HCT116 (cell line): ENCODE results near the gene SUPV3L1.

Experiments used
- ATF3 ChIP-seq: IDR thresholded peaks from 2 replicates; pipeline ENCODE4 v1.6.1; 2012
- CEBPB ChIP-seq: IDR thresholded peaks from 2 replicates; pipeline ENCODE4 v1.6.1; 2012; ENCODE audit warnings: low read depth
- EGR1 ChIP-seq: IDR thresholded peaks from 2 replicates; pipeline ENCODE4 v1.6.1; 2012; ENCODE audit warnings: low read depth
- EZH2 ChIP-seq: fragments of 200-600 bp; sonication (generic); IDR thresholded peaks from 2 replicates; pipeline ENCODE4 v1.6.1; 2017; ENCODE audit warnings: antibody characterized with exemption, mixed run types
- JUND ChIP-seq: IDR thresholded peaks from 2 replicates; pipeline ENCODE4 v1.6.1; 2012
- POLR2A ChIP-seq: IDR thresholded peaks from 2 replicates; pipeline ENCODE4 v1.7.0; 2011; ENCODE audit warnings: borderline replicate concordance; ENCODE audit not compliant: insufficient read depth, insufficient read length; ENCODE audit errors: extremely low read depth
- POLR2AphosphoS5 ChIP-seq: IDR thresholded peaks from 2 replicates; pipeline ENCODE4 v1.6.1; 2011; ENCODE audit warnings: mild to moderate bottlenecking, low read depth, low read length, moderate library complexity
- RAD21 ChIP-seq: IDR thresholded peaks from 2 replicates; pipeline ENCODE4 v1.6.1; 2012; ENCODE audit warnings: low read depth, mild to moderate bottlenecking
- YY1 ChIP-seq: IDR thresholded peaks from 2 replicates; pipeline ENCODE4 v1.6.1; 2011; ENCODE audit warnings: low read length, low read depth, moderate library complexity, mild to moderate bottlenecking; ENCODE audit not compliant: insufficient replicate concordance; ENCODE audit errors: extremely low read depth
- ZFX ChIP-seq: fragments of 450-650 bp; IDR thresholded peaks from 2 replicates; pipeline ENCODE4 v1.6.1; 2017
- ZNF274 ChIP-seq: fragments of 200-500 bp; sonication (Bioruptor generic); IDR thresholded peaks from 2 replicates; pipeline ENCODE4 v1.6.1; 2014; ENCODE audit warnings: mild to moderate bottlenecking, low read depth, low read length, inconsistent platforms
- TF ChIP-seq, protein P1 (sequence below), 3 experiments: fragments of 200-600 bp in 1 of 3; sonication (generic) in 1 of 3; IDR thresholded peaks in 2 of 3; conservative IDR thresholded peaks in 1 of 3; 2 replicates each; pipeline ENCODE4 v1.5.1; 2012 to 2017; ENCODE audit warnings: low read depth in 2 of 3, low read length in 2 of 3, antibody characterized with exemption in 1 of 3, borderline replicate concordance in 1 of 3, control low read depth in 1 of 3, mild to moderate bottlenecking in 1 of 3, mixed read lengths in 1 of 3, mixed run types in 1 of 3, moderate library complexity in 1 of 3; ENCODE audit not compliant: insufficient read depth in 1 of 3
- TF ChIP-seq, protein P2 (sequence below): IDR thresholded peaks from 2 replicates; pipeline ENCODE4 v1.6.1; 2011; ENCODE audit warnings: mild to moderate bottlenecking, low read length, moderate library complexity; ENCODE audit not compliant: insufficient replicate concordance; ENCODE audit errors: extremely low read depth
- TF ChIP-seq, protein P3 (sequence below): IDR thresholded peaks from 2 replicates; pipeline ENCODE4 v1.6.1; 2012; ENCODE audit warnings: low read depth

- TF ChIP-seq, protein P1, sequence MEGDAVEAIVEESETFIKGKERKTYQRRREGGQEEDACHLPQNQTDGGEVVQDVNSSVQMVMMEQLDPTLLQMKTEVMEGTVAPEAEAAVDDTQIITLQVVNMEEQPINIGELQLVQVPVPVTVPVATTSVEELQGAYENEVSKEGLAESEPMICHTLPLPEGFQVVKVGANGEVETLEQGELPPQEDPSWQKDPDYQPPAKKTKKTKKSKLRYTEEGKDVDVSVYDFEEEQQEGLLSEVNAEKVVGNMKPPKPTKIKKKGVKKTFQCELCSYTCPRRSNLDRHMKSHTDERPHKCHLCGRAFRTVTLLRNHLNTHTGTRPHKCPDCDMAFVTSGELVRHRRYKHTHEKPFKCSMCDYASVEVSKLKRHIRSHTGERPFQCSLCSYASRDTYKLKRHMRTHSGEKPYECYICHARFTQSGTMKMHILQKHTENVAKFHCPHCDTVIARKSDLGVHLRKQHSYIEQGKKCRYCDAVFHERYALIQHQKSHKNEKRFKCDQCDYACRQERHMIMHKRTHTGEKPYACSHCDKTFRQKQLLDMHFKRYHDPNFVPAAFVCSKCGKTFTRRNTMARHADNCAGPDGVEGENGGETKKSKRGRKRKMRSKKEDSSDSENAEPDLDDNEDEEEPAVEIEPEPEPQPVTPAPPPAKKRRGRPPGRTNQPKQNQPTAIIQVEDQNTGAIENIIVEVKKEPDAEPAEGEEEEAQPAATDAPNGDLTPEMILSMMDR (IDR thresholded peaks at IDR 0.05 in 2 of 3, conservative IDR thresholded peaks at IDR 0.05 in 1 of 3; ENCODE audit: borderline replicate concordance in 1 of 3, insufficient read depth in 1 of 3, low read depth in 2 of 3, low read length in 2 of 3), result no peak
- TF ChIP-seq POLR2AphosphoS5 (no peak), ZFX (no peak), POLR2A (no peak), EZH2 (no peak), ATF3 (no peak), JUND (no peak), ZNF274 (no peak), YY1 (no peak), CEBPB (no peak), EGR1 (no peak), RAD21 (no peak)
- TF ChIP-seq, protein P2, sequence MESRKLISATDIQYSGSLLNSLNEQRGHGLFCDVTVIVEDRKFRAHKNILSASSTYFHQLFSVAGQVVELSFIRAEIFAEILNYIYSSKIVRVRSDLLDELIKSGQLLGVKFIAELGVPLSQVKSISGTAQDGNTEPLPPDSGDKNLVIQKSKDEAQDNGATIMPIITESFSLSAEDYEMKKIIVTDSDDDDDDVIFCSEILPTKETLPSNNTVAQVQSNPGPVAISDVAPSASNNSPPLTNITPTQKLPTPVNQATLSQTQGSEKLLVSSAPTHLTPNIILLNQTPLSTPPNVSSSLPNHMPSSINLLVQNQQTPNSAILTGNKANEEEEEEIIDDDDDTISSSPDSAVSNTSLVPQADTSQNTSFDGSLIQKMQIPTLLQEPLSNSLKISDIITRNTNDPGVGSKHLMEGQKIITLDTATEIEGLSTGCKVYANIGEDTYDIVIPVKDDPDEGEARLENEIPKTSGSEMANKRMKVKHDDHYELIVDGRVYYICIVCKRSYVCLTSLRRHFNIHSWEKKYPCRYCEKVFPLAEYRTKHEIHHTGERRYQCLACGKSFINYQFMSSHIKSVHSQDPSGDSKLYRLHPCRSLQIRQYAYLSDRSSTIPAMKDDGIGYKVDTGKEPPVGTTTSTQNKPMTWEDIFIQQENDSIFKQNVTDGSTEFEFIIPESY, result no peak
- TF ChIP-seq, protein P3, sequence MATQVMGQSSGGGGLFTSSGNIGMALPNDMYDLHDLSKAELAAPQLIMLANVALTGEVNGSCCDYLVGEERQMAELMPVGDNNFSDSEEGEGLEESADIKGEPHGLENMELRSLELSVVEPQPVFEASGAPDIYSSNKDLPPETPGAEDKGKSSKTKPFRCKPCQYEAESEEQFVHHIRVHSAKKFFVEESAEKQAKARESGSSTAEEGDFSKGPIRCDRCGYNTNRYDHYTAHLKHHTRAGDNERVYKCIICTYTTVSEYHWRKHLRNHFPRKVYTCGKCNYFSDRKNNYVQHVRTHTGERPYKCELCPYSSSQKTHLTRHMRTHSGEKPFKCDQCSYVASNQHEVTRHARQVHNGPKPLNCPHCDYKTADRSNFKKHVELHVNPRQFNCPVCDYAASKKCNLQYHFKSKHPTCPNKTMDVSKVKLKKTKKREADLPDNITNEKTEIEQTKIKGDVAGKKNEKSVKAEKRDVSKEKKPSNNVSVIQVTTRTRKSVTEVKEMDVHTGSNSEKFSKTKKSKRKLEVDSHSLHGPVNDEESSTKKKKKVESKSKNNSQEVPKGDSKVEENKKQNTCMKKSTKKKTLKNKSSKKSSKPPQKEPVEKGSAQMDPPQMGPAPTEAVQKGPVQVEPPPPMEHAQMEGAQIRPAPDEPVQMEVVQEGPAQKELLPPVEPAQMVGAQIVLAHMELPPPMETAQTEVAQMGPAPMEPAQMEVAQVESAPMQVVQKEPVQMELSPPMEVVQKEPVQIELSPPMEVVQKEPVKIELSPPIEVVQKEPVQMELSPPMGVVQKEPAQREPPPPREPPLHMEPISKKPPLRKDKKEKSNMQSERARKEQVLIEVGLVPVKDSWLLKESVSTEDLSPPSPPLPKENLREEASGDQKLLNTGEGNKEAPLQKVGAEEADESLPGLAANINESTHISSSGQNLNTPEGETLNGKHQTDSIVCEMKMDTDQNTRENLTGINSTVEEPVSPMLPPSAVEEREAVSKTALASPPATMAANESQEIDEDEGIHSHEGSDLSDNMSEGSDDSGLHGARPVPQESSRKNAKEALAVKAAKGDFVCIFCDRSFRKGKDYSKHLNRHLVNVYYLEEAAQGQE, result no peak
Measured at GRCh38 chr10:69242852-69243212, 62.8 kb downstream of the SUPV3L1 start.
